ENCODE measurements around the gene CXorf58.
"Not testable (repeated sequence)": the region's sequence is repeated elsewhere in the genome, so short reads cannot be mapped to it uniquely, and the experiment has no call there.

The CXorf58 gene

DNA sequence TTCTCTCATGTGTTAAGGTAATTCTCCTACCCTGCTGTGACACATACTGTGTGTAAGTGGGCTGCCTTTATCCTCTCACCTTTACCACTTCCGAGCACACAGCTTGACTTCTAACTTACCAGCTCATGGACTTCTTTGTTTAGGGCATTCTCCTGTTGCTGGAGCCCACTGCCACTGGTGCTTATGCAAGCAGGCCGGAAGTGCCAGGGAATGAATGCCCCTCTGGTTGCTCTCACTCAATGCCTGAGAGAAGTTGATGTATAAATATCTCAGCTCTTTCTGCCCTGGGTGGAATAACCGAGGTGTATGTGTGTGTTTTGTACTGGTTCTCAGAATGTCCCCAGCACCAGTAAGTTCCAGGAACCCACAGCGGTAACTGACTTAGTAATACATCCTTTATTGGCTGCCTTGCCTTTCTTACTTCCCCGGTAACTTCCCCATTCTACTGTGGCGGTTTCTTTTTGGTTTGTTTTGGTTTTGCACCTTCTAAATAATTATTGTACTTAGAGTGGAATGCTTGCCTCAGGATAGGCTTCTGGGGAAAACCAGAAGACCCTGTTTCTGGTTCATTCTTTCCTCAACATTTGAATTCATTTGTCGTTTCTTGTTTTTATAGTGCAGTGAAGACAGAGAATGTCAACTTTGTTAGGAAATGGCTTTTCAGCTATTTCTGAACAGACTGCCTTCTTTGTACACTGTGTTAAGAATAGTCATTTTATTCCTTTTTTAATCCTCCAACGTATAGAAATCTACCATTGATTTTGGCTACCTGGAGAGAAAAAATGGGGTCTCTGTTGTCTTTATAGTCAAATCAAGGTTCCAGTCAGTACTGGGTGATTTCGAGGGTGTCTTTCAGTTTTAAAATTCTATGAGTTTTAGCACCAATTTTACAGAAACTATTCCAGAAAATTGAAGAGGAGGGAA is 45.4 kb downstream of the CXorf58 start:
- peak; percentile 4 for DNase-seq (ENCODE audit: low spot score)

DNA sequence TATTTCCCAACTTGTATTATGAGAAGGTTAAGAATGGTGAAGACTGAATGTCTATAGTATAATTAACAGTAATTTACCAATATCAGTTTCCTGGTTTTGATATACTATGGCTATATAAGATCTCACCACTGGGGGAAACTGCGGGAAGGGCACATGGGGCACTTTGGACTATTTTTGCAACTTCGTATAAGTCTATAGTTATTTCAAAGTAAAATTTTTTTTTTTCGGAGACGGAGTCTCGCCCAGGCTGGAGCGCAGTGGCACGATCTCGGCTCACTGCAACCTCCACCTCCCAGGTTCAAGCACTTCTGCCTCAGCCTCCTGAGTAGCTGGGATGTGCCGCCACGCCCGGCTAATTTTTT is 46.1 kb downstream of the CXorf58 start:
- DNase-seq (ENCODE audit: low spot score): no peak

DNA sequence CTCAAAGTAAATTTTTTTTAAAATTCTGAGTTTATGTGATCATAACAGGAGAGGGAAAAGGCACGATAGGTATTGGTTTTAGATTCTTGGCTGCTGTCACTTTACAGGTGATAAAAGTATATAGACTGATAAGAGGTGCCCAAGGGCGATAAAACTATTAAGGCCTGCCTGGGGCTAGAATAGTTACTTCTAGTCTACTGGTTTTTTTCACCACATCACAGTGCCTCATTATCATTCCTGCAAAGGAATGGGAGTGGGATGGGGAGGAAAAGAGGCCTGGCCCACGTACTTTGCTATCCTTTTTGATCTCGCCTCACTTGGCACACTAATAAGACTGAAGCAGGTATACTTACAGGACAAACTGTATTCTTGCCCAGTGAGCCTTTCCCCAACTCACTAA is 46.6 kb downstream of the CXorf58 start:
- no peak for DNase-seq (ENCODE audit: low spot score)

DNA sequence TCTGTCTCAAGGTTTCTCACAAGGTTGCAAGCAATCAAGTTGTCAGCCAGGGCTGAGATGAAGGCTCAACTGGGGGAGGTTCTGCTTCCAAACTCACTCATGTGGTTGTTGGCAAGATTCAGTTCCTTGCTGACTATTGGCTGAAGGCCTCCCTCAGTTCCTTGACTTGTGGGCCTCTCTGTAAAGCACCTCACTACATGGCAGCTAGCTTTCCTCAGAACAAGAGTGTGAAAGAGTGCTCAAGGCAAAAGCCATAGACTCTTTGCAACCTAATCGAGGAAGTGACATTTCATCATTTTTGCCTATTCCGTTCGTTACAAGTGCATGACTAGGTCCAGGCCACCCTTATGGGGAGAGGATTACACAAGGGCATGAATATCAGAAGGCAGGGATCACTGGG is 52.0 kb downstream of the CXorf58 start:
- DNase-seq (ENCODE audit: low spot score): no peak

DNA sequence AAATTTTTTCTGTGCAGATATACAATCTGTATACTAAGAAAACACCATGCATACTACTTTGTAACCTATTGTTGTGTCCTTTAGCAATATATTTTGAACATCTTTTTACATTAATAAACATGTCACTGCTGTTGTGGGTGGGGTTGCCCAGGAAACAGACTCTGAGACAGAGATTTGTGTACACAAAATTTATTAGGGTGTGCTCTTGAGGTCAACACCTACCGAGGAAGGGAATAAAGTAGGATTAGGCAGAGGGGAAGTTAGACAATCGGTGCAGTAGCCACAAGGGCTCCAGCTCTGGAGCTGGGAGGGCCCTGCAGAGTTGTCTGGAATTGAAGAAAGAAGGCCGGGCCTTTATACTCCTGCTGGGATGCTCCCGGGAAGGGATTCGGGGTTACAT is 56.4 kb downstream of the CXorf58 start:
- no peak for DNase-seq (ENCODE audit: low spot score)

DNA sequence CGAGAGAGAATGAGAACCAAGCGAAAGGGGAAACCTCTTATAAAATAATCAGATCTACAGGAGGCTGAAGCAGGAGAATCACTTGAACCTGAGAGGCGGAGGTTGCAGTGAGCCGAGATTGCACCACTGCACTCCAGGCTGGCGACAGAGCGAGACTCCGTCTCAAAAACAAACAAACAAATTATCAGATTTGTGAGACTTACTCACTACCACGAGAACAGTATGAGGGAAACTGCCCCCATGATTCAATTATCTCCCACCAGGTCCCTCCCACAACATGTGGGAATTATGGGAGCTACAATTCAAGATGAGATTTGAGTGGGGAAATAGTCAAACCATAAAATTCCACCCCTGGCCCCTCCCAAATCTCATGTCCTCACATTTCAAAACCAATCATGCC is 57.8 kb downstream of the CXorf58 start:
- DNase-seq (ENCODE audit: low spot score): not testable (repeated sequence)

DNA sequence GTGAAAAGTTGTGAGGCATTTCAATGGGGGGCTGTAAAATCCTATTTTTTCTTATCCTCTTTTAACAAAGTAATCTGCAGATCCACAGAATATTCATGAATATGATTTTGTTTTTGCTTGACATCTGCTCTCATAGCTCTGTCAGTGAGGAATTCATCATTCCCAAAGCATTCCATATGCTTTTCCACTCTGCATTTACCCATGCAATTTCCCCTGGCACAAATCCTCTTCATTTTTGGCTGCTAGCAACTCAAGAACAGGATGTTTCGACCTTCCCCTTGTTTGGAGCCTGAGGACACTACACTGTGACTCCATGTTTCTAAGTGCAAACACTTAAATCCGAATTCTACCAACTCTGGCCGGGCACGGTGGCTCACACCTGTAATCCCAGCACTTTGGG is 70.7 kb downstream of the CXorf58 start:
- no peak for DNase-seq (ENCODE audit: low spot score)

DNA sequence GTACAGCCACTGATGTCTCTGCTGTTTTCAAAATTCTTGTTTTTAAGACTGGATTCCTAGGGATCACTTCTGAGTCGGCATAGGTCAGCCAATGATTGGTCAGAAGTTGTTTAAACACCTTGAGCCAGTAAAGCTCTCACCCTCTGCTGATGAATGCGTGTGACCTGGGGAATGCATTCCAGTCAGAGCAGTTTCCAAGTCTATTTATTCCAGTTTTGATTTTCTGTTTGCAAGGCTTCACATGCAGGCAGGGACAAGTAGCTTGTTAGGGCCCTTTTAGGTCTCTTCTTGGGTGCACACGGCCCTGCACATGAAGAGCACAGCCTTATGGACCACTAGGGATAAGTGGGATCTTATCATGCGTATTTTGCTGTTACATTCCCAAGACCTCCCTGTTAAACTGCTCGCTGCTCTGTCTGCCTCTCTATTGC is 72.2 kb downstream of the CXorf58 start:
- DNase-seq (ENCODE audit: low spot score): no peak

DNA sequence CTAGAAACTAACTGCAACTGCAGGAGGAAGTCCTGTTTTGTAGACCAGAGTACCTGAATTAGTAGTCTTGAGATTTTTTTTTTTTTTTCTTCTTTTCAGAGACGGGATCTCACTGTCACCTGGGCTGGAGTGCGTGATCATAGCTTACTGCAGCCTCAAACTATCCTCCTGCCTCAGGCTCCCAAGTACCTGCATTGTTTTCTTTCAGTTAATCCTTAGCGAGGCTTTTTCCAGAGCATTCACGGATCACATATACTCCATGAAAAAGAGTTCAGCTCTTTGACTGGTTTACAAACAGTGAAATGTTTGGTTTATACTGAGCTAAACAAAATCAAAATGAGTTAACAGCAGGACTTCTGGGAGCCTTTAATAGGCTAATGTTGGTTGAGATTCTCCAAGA is 73.4 kb downstream of the CXorf58 start:
- no peak for DNase-seq (ENCODE audit: low spot score)

DNA sequence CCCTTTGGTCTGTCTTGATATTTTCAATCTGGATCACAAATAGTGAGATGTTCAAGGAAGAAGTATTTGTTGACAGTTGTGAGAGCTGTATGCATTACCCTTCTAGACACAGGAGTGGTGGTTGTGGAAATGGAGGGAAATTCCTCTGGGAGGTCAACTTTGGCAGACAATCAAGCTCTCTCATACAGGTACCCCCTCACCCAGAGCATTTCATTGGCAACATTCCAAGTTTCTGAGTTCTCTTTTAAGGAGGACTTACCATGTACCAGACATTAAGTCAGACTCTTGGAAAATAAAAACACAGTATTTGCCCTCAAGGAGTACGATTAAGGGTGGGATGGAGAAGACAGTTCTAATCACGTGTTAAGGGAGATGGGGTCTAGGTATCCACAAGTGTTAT is 73.9 kb downstream of the CXorf58 start:
- no peak for DNase-seq (ENCODE audit: low spot score)

DNA sequence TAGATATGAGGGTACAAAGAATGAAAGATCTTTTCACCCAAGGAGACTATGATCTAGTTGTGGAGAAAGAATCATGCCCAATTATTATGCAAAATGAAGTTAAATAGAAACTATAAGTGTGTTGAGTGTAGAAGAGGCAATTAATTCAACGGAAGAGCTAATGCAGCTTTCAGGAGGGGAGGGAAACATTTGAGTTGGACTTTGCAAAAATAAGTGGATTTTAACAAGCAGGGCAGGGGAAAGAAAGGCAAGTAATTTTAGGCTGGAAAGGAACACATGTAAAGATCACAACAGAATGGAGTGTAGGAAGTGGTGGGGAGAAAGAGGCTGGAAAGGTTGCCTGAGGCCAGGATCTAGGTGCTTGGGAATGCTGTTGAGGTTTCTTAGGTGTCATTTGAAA is 75.1 kb downstream of the CXorf58 start:
- no peak for DNase-seq (ENCODE audit: low spot score)

Measured in Ammon's horn (tissue), 1 donor.